ENCODE data around the gene ATAD3B.
"Not testable (repeated sequence)": the region's sequence is repeated elsewhere in the genome, so short reads cannot be mapped to it uniquely, and the experiment has no call there.

DNA sequence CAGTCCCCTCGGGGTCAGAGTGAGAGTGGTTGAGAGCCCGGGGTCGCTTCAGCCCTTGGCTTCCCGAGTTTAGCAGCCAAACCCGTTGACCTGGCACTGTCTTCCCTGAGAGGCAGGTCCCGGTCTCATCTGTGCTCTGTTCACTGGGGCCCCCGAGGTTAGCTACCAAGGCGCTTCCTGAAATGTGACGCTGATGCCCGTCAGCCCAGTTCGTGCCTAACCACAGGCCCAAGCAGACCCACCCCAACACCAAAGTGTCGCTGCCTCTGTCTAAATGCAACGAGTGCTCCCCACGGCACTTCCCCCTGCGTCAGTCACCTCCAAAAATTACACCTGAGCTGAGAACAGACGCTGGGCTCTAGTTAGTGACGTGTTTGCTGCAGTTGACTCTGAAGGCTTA, 4.4 kb downstream of the ATAD3B start:
- TF ChIP-seq, protein P1, sequence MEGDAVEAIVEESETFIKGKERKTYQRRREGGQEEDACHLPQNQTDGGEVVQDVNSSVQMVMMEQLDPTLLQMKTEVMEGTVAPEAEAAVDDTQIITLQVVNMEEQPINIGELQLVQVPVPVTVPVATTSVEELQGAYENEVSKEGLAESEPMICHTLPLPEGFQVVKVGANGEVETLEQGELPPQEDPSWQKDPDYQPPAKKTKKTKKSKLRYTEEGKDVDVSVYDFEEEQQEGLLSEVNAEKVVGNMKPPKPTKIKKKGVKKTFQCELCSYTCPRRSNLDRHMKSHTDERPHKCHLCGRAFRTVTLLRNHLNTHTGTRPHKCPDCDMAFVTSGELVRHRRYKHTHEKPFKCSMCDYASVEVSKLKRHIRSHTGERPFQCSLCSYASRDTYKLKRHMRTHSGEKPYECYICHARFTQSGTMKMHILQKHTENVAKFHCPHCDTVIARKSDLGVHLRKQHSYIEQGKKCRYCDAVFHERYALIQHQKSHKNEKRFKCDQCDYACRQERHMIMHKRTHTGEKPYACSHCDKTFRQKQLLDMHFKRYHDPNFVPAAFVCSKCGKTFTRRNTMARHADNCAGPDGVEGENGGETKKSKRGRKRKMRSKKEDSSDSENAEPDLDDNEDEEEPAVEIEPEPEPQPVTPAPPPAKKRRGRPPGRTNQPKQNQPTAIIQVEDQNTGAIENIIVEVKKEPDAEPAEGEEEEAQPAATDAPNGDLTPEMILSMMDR (IDR thresholded peaks at IDR 0.05; ENCODE audit: low read length) = not testable (repeated sequence)
- TF ChIP-seq EZH2 (IDR thresholded peaks at IDR 0.05; ENCODE audit: borderline replicate concordance, low read length) = not testable (repeated sequence)

Data from OCI-LY1 (cell line).